Activated B cell treated with CpG ODN at 0.5 μM for 24 hours (primary cell): ENCODE results near the gene CCM2L. TPM values are rescaled to one million over a fixed set of nuclear protein-coding genes. Genes with fewer than 3 reads are reported as not detected.

ENCODE experiments used
- ATAC-seq: fragments of 200-7000 bp; cut with Tn5 transposase; one replicate; pipeline ENCODE4 v1.10.0; 2021; ENCODE audit warnings: low read depth, mild to moderate bottlenecking, moderate library complexity
- CTCF ChIA-PET: fragments of 350-600 bp; sonication (Branson Sonifier 250); formaldehyde crosslinking; loops from one replicate; lab custom pipeline; 2021; ENCODE audit warnings: antibody characterized with exemption; lab: Charles Lee
- POLR2A ChIA-PET: fragments of 350-600 bp; sonication (Branson Sonifier 250); formaldehyde crosslinking; loops from one replicate; lab custom pipeline; 2021; ENCODE audit warnings: antibody characterized with exemption; lab: Charles Lee
- DNase-seq: peaks from one replicate; pipeline ENCODE4 v3.0.0; 2022
- H3K27ac Mint-ChIP-seq: one replicate; pipeline ENCODE4 v1.8.0; 2020; ENCODE audit warnings: mixed read lengths
- H3K27me3 Mint-ChIP-seq: one replicate; pipeline ENCODE4 v1.8.0; 2021; ENCODE audit warnings: mixed read lengths
- H3K36me3 Mint-ChIP-seq: one replicate; pipeline ENCODE4 v1.8.0; 2021; ENCODE audit warnings: low read depth, mixed read lengths
- H3K4me1 Mint-ChIP-seq: one replicate; pipeline ENCODE4 v1.8.0; 2021; ENCODE audit warnings: mixed read lengths
- H3K4me3 Mint-ChIP-seq: one replicate; pipeline ENCODE4 v1.8.0; 2020; ENCODE audit warnings: mild to moderate bottlenecking, mixed read lengths
- H3K9me3 Mint-ChIP-seq: one replicate; pipeline ENCODE4 v1.8.0; 2020; ENCODE audit warnings: mixed read lengths
- intact Hi-C: fragments of 100-400 bp; cut with micrococcal nuclease; formaldehyde crosslinking; loops from one replicate; pipeline ENCODE4 v1.15.1; 2024
- total RNA-seq: library from RNA; stranded (reverse); gene quantifications from 2 replicates; pipeline ENCODE4 v1.2.3, GENCODE V29; 2022
- TF ChIP-seq, protein P1 (sequence below): fragments of 200-600 bp; IDR thresholded peaks from one replicate; pipeline ENCODE4 v1.8.0; 2022; ENCODE audit warnings: antibody characterized with exemption, mild to moderate bottlenecking

Gene CCM2L
- total RNA-seq, 1 donor from 2014 or later = 0.11 TPM

- no peaks in the 10 kb centered on the region for H3K27me3 Mint-ChIP-seq
- ATAC-seq = peak; percentile 32
- CTCF ChIA-PET = interaction anchor here (1.2 kb wide), 1 partner anchor 16 kb away, joined by 7 read pairs; no protein-coding TSS in a partner anchor
- peak overlapping the region; percentile 93 for H3K4me3 Mint-ChIP-seq
- H3K9me3 Mint-ChIP-seq = no peaks in the 10 kb centered on the region
- peak; percentile 37 for DNase-seq
- POLR2A ChIA-PET = interaction anchor here (3.5 to 14.4 kb wide), 3 partner anchors 12 to 40 kb away, joined by 15 to 453 read pairs (median 39); no protein-coding TSS in a partner anchor
- H3K27ac Mint-ChIP-seq = peak overlapping the region; percentile 93
- peaks cover 30% of the 10 kb centered on the region for H3K36me3 Mint-ChIP-seq
- intact Hi-C loops = loop anchor here (5.0 kb wide), 2 partner anchors 156 to 306 kb away; partner anchors contain the start of genes ASXL1, PLAGL2 and POFUT1
- TF ChIP-seq, protein P1, sequence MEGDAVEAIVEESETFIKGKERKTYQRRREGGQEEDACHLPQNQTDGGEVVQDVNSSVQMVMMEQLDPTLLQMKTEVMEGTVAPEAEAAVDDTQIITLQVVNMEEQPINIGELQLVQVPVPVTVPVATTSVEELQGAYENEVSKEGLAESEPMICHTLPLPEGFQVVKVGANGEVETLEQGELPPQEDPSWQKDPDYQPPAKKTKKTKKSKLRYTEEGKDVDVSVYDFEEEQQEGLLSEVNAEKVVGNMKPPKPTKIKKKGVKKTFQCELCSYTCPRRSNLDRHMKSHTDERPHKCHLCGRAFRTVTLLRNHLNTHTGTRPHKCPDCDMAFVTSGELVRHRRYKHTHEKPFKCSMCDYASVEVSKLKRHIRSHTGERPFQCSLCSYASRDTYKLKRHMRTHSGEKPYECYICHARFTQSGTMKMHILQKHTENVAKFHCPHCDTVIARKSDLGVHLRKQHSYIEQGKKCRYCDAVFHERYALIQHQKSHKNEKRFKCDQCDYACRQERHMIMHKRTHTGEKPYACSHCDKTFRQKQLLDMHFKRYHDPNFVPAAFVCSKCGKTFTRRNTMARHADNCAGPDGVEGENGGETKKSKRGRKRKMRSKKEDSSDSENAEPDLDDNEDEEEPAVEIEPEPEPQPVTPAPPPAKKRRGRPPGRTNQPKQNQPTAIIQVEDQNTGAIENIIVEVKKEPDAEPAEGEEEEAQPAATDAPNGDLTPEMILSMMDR = no peak
- peaks cover 43% of the 10 kb centered on the region for H3K4me1 Mint-ChIP-seq
These were observed 40.8 kb downstream of the CCM2L start for GRCh38 chr20:32050851-32051556.

- peak overlapping the region; percentile 93 for H3K27ac Mint-ChIP-seq
These were observed 41.5 kb downstream of the CCM2L start for GRCh38 chr20:32051720-32052089.

DNA sequence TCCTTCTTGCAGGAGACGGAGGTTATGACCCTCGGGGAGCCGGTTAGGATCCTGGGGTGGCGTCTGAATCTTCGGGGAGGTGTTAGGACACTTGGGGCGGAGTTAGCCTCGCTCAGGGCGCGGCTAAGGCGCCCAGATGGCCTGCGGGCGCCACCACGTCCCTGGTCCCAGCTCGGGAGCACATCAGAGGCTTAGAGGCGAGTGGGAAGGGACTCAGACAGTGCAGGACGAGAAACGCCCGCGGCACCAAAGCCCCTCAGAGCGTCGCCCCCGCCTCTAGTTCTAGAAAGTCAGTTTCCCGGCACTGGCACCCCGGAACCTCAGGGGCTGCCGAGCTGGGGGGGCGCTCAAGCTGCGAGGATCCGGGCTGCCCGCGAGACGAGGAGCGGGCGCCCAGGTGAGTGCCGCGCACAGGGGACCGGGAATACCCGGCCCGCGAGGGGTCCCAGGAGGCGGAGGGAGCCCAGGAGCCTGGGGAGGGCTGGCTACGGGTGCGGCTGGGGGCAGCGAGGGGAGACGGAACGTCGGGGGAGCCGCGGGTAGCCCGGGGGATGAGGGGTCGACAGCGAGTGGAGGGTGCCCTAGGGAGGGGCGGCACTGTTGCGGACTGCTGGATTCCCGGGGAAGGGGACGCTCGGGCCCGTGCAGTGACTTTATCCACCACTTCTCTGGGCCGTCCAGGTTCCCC lies 42.0 kb downstream of the CCM2L start, which contains the start of gene HCK:
Gene HCK, plus strand, starts transcription at position 153 of the 688 bp plus-strand sequence.
- H3K4me1 Mint-ChIP-seq = peaks cover 54% of the 10 kb centered on the region
- ChIA-PET CTCF (interaction anchor here (1.3 to 2.3 kb wide), 6 partner anchors 10 to 39 kb away, joined by 3 to 20 read pairs (median 5); no protein-coding TSS in a partner anchor), POLR2A (interaction anchor here (0.7 to 14.4 kb wide), 12 partner anchors 11 to 306 kb away, joined by 3 to 453 read pairs (median 6); partner anchors contain the start of gene TM9SF4)
- TF ChIP-seq, protein P1 = no peak
- H3K9me3 Mint-ChIP-seq = no peaks in the 10 kb centered on the region
- ATAC-seq (peak; percentile 54), DNase-seq (peak; percentile 46)
- peak within 1 kb of the TSS; percentile 93 for H3K27ac Mint-ChIP-seq
- peak within 1 kb of the TSS; percentile 93 for H3K4me3 Mint-ChIP-seq
- H3K36me3 Mint-ChIP-seq = peaks cover 35% of the 10 kb centered on the region
- no peaks in the 10 kb centered on the region for H3K27me3 Mint-ChIP-seq
- intact Hi-C loops = loop anchor here (1.0 to 5.0 kb wide), 5 partner anchors 10 to 305 kb away; partner anchors contain the start of genes ASXL1, PLAGL2 and POFUT1

More at GRCh38 chr20:32051720-32052089, 41.5 kb downstream of the CCM2L start:
- CTCF ChIA-PET = interaction anchor here (1.2 to 2.3 kb wide), 4 partner anchors 10 to 21 kb away, joined by 6 to 20 read pairs (median 10); no protein-coding TSS in a partner anchor
- Mint-ChIP-seq H3K4me3 (peak overlapping the region; percentile 93), H3K27me3 (no peaks in the 10 kb centered on the region), H3K9me3 (no peaks in the 10 kb centered on the region), H3K36me3 (peaks cover 32% of the 10 kb centered on the region), H3K4me1 (peaks cover 50% of the 10 kb centered on the region)
- ATAC-seq (no peak), DNase-seq (no peak)
- TF ChIP-seq, protein P1 = no peak
- intact Hi-C loops = loop anchor here (1.0 to 5.0 kb wide), 5 partner anchors 11 to 306 kb away; partner anchors contain the start of genes ASXL1, PLAGL2 and POFUT1
- POLR2A ChIA-PET = interaction anchor here (1.2 to 14.4 kb wide), 7 partner anchors 12 to 172 kb away, joined by 3 to 453 read pairs (median 16); no protein-coding TSS in a partner anchor

DNA sequence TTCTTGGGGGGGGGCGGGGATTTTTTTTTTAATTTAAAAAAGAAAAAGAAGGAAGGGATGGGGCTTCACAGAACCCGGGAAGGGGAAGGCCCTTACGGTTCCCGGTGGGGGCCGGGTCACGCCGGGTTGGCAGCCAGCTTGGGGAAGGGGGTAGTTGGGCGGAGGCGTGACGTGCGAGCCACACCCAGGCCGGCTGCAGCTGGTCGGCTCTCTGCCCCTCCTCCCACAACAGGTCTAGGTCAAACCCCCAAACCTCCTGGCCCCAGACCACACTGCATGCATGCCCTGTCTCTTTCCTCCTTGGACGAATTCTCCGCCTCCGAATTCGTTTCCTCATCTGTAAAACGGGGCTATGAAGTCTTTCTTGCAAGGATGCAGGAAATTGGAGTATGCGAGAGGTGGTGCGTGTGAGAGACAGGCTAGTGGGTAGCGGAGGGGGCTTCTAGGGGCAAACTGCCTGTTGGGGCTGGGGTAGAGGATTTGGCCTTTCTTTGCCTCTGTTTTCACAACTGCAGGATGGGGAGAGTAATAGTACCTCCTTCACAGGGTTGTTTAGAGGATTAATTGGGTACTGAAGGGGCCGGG lies 42.6 kb downstream of the CCM2L start:
- intact Hi-C loops = loop anchor here (1.0 to 5.0 kb wide), 5 partner anchors 9 to 304 kb away; partner anchors contain the start of genes ASXL1, PLAGL2 and POFUT1
- H3K36me3 Mint-ChIP-seq = peaks cover 40% of the 10 kb centered on the region
- no peaks in the 10 kb centered on the region for H3K27me3 Mint-ChIP-seq
- peaks cover 60% of the 10 kb centered on the region for H3K4me1 Mint-ChIP-seq
- peak overlapping the region; percentile 93 for H3K4me3 Mint-ChIP-seq
- ChIA-PET POLR2A (interaction anchor here (0.7 to 14.4 kb wide), 14 partner anchors 11 to 306 kb away, joined by 3 to 453 read pairs (median 5); partner anchors contain the start of gene TM9SF4), CTCF (interaction anchor here (1.3 to 2.3 kb wide), 6 partner anchors 9 to 38 kb away, joined by 3 to 20 read pairs (median 5); no protein-coding TSS in a partner anchor)
- DNase-seq (peak; percentile 65), ATAC-seq (peak; percentile 74)
- TF ChIP-seq, protein P1 = no peak
- peak overlapping the region; percentile 93 for H3K27ac Mint-ChIP-seq
- H3K9me3 Mint-ChIP-seq = no peaks in the 10 kb centered on the region
